Colonic mucosa (tissue), 4 donors: ENCODE data around the gene QSER1. TPM values are rescaled to one million over a fixed set of nuclear protein-coding genes. Genes with fewer than 3 reads are reported as not detected.
A peak's percentile ranks its signal among the peaks of the same experiment; 100 is the strongest.

Source experiments
- DNase-seq: peaks from one replicate; pipeline ENCODE4 v3.0.0-alpha.2; 2020
- H3K27ac ChIP-seq: fragments of 200-600 bp; one replicate; pipeline ENCODE4 v1.8.0; 2021
- H3K27me3 ChIP-seq: fragments of 200-600 bp; one replicate; pipeline ENCODE4 v1.8.0; 2021
- H3K36me3 ChIP-seq: fragments of 200-600 bp; one replicate; pipeline ENCODE4 v1.8.0; 2021
- H3K4me1 ChIP-seq: fragments of 200-600 bp; one replicate; pipeline ENCODE4 v1.8.0; 2021; ENCODE audit warnings: mild to moderate bottlenecking
- H3K4me3 ChIP-seq: fragments of 200-600 bp; one replicate; pipeline ENCODE4 v1.8.0; 2021
- H3K9ac ChIP-seq, 2 donors: one replicate each; pipeline ENCODE4 v1.7.0; 2013; ENCODE audit warnings: control low read depth in 2 of 2, low read depth in 2 of 2, low read length in 2 of 2
- H3K9me3 ChIP-seq: fragments of 200-600 bp; one replicate; pipeline ENCODE4 v1.8.0; 2021
- CTCF ChIP-seq: fragments of 200-600 bp; IDR thresholded peaks from one replicate; pipeline ENCODE4 v1.8.0; 2022; ENCODE audit warnings: antibody characterized with exemption, mild to moderate bottlenecking
- intact Hi-C: fragments of 100-400 bp; cut with DNase I; formaldehyde crosslinking; loops from one replicate; pipeline ENCODE4 v1.14.1; 2022
- total RNA-seq, 2 donors: library from RNA; stranded (reverse); fragmentation: NEBNext Ultra II Directional in 1 of 2; extraction: Animal tissue kit (Norgen Biotek cat#: 25700) in 1 of 2; gene quantifications; one replicate each; pipeline ENCODE4 v1.2.1, GENCODE V29; 2021
- donor health status: healthy.
- donor health status: DM: no; HTN: no; CAD: no.
- donor health status: DM: no; HTN: no; CAD: no.

QSER1 gene
- total RNA-seq, 2 donors from 2014 or later, result 25.3 to 25.9 TPM

- DNase-seq, result no peak
- no peak for TF ChIP-seq CTCF
- Histone ChIP-seq H3K27me3 (no peaks in the 10 kb centered on the region), H3K9ac (no peak overlapping the region), H3K27ac (no peak overlapping the region), H3K36me3 (no peaks in the 10 kb centered on the region), H3K9me3 (no peaks in the 10 kb centered on the region), H3K4me3 (no peak overlapping the region), H3K4me1 (peaks cover 3% of the 10 kb centered on the region)
- intact Hi-C loops, result no loop called here
Observed at GRCh38 chr11:33013755-33014154, 121.1 kb downstream of the QSER1 start.

- DNase-seq, result peak; percentile 95
- Histone ChIP-seq H3K36me3 (no peaks in the 10 kb centered on the region), H3K4me3 (peak within 1 kb of the TSS; percentile 44), H3K4me1 (peaks cover 3% of the 10 kb centered on the region), H3K9ac (peak within 1 kb of the TSS in 1 of 2 donors; percentile 71), H3K27ac (peak within 1 kb of the TSS; percentile 25), H3K27me3 (no peaks in the 10 kb centered on the region), H3K9me3 (no peaks in the 10 kb centered on the region)
- TF ChIP-seq CTCF, result no peak
- intact Hi-C loops, result no loop called here
Observed at GRCh38 chr11:33015621-33016551, 123.3 kb downstream of the QSER1 start, which contains the start of gene DEPDC7. DEPDC7 (plus strand) TSS chr11:33015878; CDS start chr11:33015956, 78 bp downstream.

GRCh38 chr11:33016654-33017053, 124.0 kb downstream of the QSER1 start:
- no peak for DNase-seq
- peak overlapping the region in 1 of 2 donors; percentile 71 for H3K9ac ChIP-seq
- H3K4me3 ChIP-seq, result peak overlapping the region; percentile 44
- peaks cover 3% of the 10 kb centered on the region for H3K4me1 ChIP-seq
- intact Hi-C loops, result no loop called here
- H3K9me3 ChIP-seq, result no peaks in the 10 kb centered on the region
- no peaks in the 10 kb centered on the region for H3K36me3 ChIP-seq
- no peak for TF ChIP-seq CTCF
- H3K27me3 ChIP-seq, result no peaks in the 10 kb centered on the region
- H3K27ac ChIP-seq, result no peak overlapping the region

GRCh38 chr11:33017478-33017877, 124.9 kb downstream of the QSER1 start:
- no peaks in the 10 kb centered on the region for H3K27me3 ChIP-seq
- no peak overlapping the region for H3K4me3 ChIP-seq
- peaks cover 3% of the 10 kb centered on the region for H3K4me1 ChIP-seq
- no peaks in the 10 kb centered on the region for H3K36me3 ChIP-seq
- DNase-seq, result no peak
- TF ChIP-seq CTCF, result no peak
- intact Hi-C loops, result no loop called here
- H3K9me3 ChIP-seq, result no peaks in the 10 kb centered on the region
- H3K27ac ChIP-seq, result no peak overlapping the region
- H3K9ac ChIP-seq, result peak overlapping the region in 1 of 2 donors; percentile 38

- Histone ChIP-seq H3K4me3 (no peak overlapping the region), H3K4me1 (peaks cover 3% of the 10 kb centered on the region), H3K27me3 (no peaks in the 10 kb centered on the region), H3K9ac (no peak overlapping the region), H3K36me3 (no peaks in the 10 kb centered on the region), H3K9me3 (no peaks in the 10 kb centered on the region), H3K27ac (no peak overlapping the region)
- no peak for DNase-seq
- no peak for TF ChIP-seq CTCF
- intact Hi-C loops, result no loop called here
Observed at GRCh38 chr11:33017965-33018364, 125.4 kb downstream of the QSER1 start.
